ENCODE results near the gene PCBP3.

DNA sequence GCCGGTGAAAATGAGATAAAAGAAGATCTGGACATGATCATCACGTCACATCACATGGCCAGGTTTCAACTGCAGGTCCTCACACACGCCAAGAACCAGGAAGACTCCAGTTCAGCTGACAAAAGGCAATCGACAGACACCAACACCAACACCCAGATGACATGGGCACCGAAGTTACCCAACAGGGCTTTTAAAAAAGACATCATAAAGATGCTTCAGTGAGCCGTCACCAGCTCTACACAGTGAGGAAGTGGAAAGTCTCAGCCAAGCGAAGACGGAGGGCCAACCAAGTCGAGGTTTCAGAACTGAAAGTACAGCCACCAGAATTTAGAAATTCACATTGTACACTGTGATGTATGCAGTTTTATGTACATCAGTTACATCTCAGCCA lies 183.8 kb downstream of the PCBP3 start:
- TF ChIP-seq, protein P1, sequence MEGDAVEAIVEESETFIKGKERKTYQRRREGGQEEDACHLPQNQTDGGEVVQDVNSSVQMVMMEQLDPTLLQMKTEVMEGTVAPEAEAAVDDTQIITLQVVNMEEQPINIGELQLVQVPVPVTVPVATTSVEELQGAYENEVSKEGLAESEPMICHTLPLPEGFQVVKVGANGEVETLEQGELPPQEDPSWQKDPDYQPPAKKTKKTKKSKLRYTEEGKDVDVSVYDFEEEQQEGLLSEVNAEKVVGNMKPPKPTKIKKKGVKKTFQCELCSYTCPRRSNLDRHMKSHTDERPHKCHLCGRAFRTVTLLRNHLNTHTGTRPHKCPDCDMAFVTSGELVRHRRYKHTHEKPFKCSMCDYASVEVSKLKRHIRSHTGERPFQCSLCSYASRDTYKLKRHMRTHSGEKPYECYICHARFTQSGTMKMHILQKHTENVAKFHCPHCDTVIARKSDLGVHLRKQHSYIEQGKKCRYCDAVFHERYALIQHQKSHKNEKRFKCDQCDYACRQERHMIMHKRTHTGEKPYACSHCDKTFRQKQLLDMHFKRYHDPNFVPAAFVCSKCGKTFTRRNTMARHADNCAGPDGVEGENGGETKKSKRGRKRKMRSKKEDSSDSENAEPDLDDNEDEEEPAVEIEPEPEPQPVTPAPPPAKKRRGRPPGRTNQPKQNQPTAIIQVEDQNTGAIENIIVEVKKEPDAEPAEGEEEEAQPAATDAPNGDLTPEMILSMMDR (IDR thresholded peaks at IDR 0.05) = no peak
- TF ChIP-seq EZH2 (IDR thresholded peaks at IDR 0.05) = no peak
